K562 (cell line): ENCODE data around the gene CRYGA. TPM values are rescaled to one million over a fixed set of nuclear protein-coding genes. Genes with fewer than 3 reads are reported as not detected.

Source experiments
- E2F1 ChIP-seq: sonication (generic); formaldehyde crosslinking; IDR thresholded peaks from 2 replicates; pipeline ENCODE4 v1.8.1; 2023; ENCODE audit warnings: mild to moderate bottlenecking, missing genetic modification reagents, moderate library complexity
- E2F3 ChIP-seq: fragments of 250-450 bp; sonication (Bioruptor Pico); IDR thresholded peaks from 2 replicates; pipeline ENCODE4 v1.4.0; 2020; ENCODE audit warnings: mild to moderate bottlenecking
- EGR1 ChIP-seq: fragments of 450-650 bp; conservative IDR thresholded peaks from 2 replicates; pipeline ENCODE4 v1.6.1; 2017; ENCODE audit warnings: mild to moderate bottlenecking
- HMGXB4 ChIP-seq: sonication (generic); formaldehyde crosslinking; IDR thresholded peaks from 2 replicates; pipeline ENCODE4 v1.8.1; 2023; ENCODE audit warnings: mild to moderate bottlenecking, missing genetic modification reagents
- KAT7 ChIP-seq: sonication (generic); formaldehyde crosslinking; IDR thresholded peaks from 2 replicates; pipeline ENCODE4 v1.8.0; 2022; ENCODE audit warnings: missing genetic modification reagents, mild to moderate bottlenecking, borderline replicate concordance
- NRF1 ChIP-seq, 2 experiments: fragments of 450-650 bp; IDR thresholded peaks in 1 of 2; conservative IDR thresholded peaks in 1 of 2; 2 replicates each; pipeline ENCODE4 v1.6.1; 2014; ENCODE audit warnings: mild to moderate bottlenecking in 2 of 2
- REST ChIP-seq, 2 experiments: fragments of 450-650 bp; formaldehyde crosslinking in 1 of 2; IDR thresholded peaks; 2 replicates each; pipeline versions ENCODE4 v1.4.0 to v1.6.1; 2014 to 2020; ENCODE audit warnings: mild to moderate bottlenecking in 2 of 2, borderline replicate concordance in 1 of 2, low read depth in 1 of 2
- SRSF9 ChIP-seq: fragments of 200-400 bp; formaldehyde crosslinking; IDR thresholded peaks from 2 replicates; pipeline ENCODE4 v1.6.1; 2017; ENCODE audit warnings: low read depth, low read length, borderline replicate concordance
- TBP ChIP-seq: optimal IDR thresholded peaks from 2 replicates; pipeline ENCODE3; 2011; ENCODE audit warnings: low read depth, low read length, improper control_type of control experiment
- TFAP4 ChIP-seq: sonication (generic); formaldehyde crosslinking; IDR thresholded peaks from 2 replicates; pipeline ENCODE4 v1.8.0; 2022; ENCODE audit warnings: missing genetic modification reagents, mild to moderate bottlenecking, moderate library complexity, borderline replicate concordance
- XRCC3 ChIP-seq: fragments of 450-650 bp; IDR thresholded peaks from 2 replicates; pipeline ENCODE4 v1.6.1; 2017; ENCODE audit warnings: mild to moderate bottlenecking, moderate library complexity
- ZC3H11A ChIP-seq: IDR thresholded peaks from 2 replicates; pipeline ENCODE4 v1.6.1; 2012; ENCODE audit warnings: low read depth, low read length, improper control_type of control experiment
- ZNF431 ChIP-seq: sonication (generic); formaldehyde crosslinking; IDR thresholded peaks from 2 replicates; pipeline ENCODE4 v1.8.0; 2022; ENCODE audit warnings: mild to moderate bottlenecking, missing genetic modification reagents
- ZNF586 ChIP-seq: fragments of 450-650 bp; formaldehyde crosslinking; conservative IDR thresholded peaks from 2 replicates; pipeline ENCODE4 v1.4.0; 2020; ENCODE audit warnings: mild to moderate bottlenecking, moderate library complexity
- ZNF707 ChIP-seq: fragments of 250-450 bp; sonication (Bioruptor Pico); conservative IDR thresholded peaks from 2 replicates; pipeline ENCODE4 v1.8.0; 2022; ENCODE audit warnings: inconsistent platforms, mild to moderate bottlenecking, moderate library complexity
- ZNF77 ChIP-seq: fragments of 250-450 bp; sonication (Bioruptor Pico); IDR thresholded peaks from 2 replicates; pipeline ENCODE4 v1.5.0; 2020
- polyA plus RNA-seq, 8 experiments: library from polyadenylated mRNA; depleted of rRNA in 4 of 8; stranded (reverse) in 5 of 8; unstranded in 3 of 8; fragments of >200 nt; fragmentation: Nextera tagmentation in 2 of 8; fragmentation: Illumina TruSeq in 1 of 8; extraction: Ambion mirVana in 2 of 8; extraction: Trizol in 1 of 8; gene quantifications; 2 replicates each; pipeline versions ENCODE4 v1.2.1 to v1.2.3, GENCODE V29; 2011 to 2014; ENCODE audit warnings: inconsistent platforms in 1 of 8, missing spikeins in 1 of 8
- total RNA-seq, 7 experiments: library from RNA; depleted of rRNA in 6 of 7; stranded (reverse); fragments of >200 nt in 6 of 7; fragmentation: Illumina TruSeq in 2 of 7; extraction: Trizol in 2 of 7; gene quantifications; 2 replicates each; pipeline versions ENCODE4 v1.2.1 to v1.2.3, GENCODE V29; 2011 to 2021; ENCODE audit warnings: low replicate concordance in 1 of 7

Gene CRYGA
- total and polyA plus RNA-seq, 9 of the 15 experiments (the other 6 are each of a cell fraction or from before 2014, with no cell fraction given) = not detected

- TF ChIP-seq REST (IDR thresholded peaks at IDR 0.05; ENCODE audit: borderline replicate concordance) = peak; percentile 69
- no peak for TF ChIP-seq REST (CRISPR knock-in tag; IDR thresholded peaks at IDR 0.05; ENCODE audit: low read depth)
- TF ChIP-seq E2F1 (CRISPR knock-in tag) = no peak
- TF ChIP-seq SRSF9 = no peak
- no peak for TF ChIP-seq ZNF707
- TF ChIP-seq EGR1 = no peak
- TF ChIP-seq TFAP4 (CRISPR knock-in tag) = no peak
- no peak for TF ChIP-seq ZNF77 (CRISPR knock-in tag)
- TF ChIP-seq ZNF431 (CRISPR knock-in tag) = no peak
- TF ChIP-seq TBP = no peak
- no peak for TF ChIP-seq KAT7 (CRISPR knock-in tag)
- TF ChIP-seq ZNF586 = no peak
- TF ChIP-seq HMGXB4 (CRISPR knock-in tag) = no peak
- no peak for TF ChIP-seq E2F3 (CRISPR knock-in tag)
- TF ChIP-seq NRF1 (conservative IDR thresholded peaks at IDR 0.05 in 1 of 2, IDR thresholded peaks at IDR 0.05 in 1 of 2) = no peak
- no peak for TF ChIP-seq XRCC3
- no peak for TF ChIP-seq ZC3H11A
Measured at GRCh38 chr2:208175069-208175839, 11.9 kb upstream of the CRYGA start (continued).
